ENCODE data around the gene SH2D5.
A peak's percentile ranks its signal among the peaks of the same experiment; 100 is the strongest.

SH2D5 gene

DNA sequence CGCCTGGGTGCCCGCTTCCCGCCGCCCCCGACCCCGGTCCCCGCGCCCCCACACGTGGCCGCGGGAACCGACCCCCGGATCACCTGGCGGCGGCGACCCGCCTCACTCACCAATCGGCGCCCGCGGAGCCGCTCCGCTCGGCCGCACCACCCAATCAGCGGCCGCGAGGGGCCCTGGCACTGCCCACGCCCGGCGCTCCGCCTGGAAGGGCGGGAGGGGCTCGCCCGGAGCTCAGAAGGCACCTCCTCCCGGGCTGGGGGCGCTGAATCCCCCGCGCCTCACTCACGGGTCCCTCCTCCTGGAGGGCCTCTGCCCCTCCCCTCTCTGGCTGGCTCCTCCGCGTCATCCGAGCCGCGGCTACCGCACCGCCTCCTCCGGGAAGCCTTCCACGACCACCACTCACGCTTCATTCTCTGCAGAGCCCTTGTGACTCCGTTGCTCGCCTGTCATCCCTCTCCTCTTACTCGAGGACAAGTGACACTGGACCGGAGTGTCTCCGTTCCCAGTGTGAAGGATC, 374 bp downstream of the SH2D5 start (continued):
- TF ChIP-seq, protein P1, sequence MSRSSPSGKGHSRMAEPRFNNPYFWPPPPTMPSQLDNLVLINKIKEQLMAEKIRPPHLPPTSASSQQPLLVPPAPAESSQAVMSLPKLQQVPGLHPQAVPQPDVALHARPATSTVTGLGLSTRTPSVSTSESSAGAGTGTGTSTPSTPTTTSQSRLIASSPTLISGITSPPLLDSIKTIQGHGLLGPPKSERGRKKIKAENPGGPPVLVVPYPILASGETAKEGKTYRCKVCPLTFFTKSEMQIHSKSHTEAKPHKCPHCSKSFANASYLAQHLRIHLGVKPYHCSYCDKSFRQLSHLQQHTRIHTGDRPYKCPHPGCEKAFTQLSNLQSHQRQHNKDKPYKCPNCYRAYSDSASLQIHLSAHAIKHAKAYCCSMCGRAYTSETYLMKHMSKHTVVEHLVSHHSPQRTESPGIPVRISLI (tag by site-specific recombination; IDR thresholded peaks at IDR 0.05), result no peak
- TF ChIP-seq OVOL3 (tag by site-specific recombination; IDR thresholded peaks at IDR 0.05), result no peak
- no peak for TF ChIP-seq ZNF211 (tag by site-specific recombination; IDR thresholded peaks at IDR 0.05; ENCODE audit: low read depth)
- no peak for TF ChIP-seq MZF1 (tag by site-specific recombination; IDR thresholded peaks at IDR 0.05; ENCODE audit: borderline replicate concordance)
- TF ChIP-seq, protein P2, sequence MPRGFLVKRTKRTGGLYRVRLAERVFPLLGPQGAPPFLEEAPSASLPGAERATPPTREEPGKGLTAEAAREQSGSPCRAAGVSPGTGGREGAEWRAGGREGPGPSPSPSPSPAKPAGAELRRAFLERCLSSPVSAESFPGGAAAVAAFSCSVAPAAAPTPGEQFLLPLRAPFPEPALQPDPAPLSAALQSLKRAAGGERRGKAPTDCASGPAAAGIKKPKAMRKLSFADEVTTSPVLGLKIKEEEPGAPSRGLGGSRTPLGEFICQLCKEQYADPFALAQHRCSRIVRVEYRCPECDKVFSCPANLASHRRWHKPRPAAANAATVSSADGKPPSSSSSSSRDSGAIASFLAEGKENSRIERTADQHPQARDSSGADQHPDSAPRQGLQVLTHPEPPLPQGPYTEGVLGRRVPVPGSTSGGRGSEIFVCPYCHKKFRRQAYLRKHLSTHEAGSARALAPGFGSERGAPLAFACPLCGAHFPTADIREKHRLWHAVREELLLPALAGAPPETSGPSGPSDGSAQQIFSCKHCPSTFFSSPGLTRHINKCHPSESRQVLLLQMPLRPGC (tag by site-specific recombination; IDR thresholded peaks at IDR 0.05), result 0 out of 2 replicates have a peak, but pooled peaks have one; percentile 36
- TF ChIP-seq ZNF10 (tag by site-specific recombination; IDR thresholded peaks at IDR 0.05), result no peak
- TF ChIP-seq ZNF214 (tag by site-specific recombination; IDR thresholded peaks at IDR 0.05; ENCODE audit: borderline replicate concordance), result no peak
- no peak for TF ChIP-seq ZFP41 (tag by site-specific recombination; IDR thresholded peaks at IDR 0.05; ENCODE audit: borderline replicate concordance)
- TF ChIP-seq ZNF473 (tag by site-specific recombination; IDR thresholded peaks at IDR 0.05), result no peak
- no peak for TF ChIP-seq ZNF426 (tag by site-specific recombination; IDR thresholded peaks at IDR 0.05)
- peak; percentile 12; the same call in 1 of the 2 replicates for TF ChIP-seq ZXDB (tag by site-specific recombination; IDR thresholded peaks at IDR 0.05)
- 0 out of 2 replicates have a peak, but pooled peaks have one; percentile 34 for TF ChIP-seq ZSCAN30 (tag by site-specific recombination; IDR thresholded peaks at IDR 0.05)
- no peak for TF ChIP-seq HOXD13 (CRISPR knock-in tag; IDR thresholded peaks at IDR 0.05; ENCODE audit: borderline replicate concordance)
- TF ChIP-seq, protein P3, sequence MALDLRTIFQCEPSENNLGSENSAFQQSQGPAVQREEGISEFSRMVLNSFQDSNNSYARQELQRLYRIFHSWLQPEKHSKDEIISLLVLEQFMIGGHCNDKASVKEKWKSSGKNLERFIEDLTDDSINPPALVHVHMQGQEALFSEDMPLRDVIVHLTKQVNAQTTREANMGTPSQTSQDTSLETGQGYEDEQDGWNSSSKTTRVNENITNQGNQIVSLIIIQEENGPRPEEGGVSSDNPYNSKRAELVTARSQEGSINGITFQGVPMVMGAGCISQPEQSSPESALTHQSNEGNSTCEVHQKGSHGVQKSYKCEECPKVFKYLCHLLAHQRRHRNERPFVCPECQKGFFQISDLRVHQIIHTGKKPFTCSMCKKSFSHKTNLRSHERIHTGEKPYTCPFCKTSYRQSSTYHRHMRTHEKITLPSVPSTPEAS (tag by site-specific recombination; IDR thresholded peaks at IDR 0.05), result no peak; the same call in 1 of the 2 replicates
- no peak for TF ChIP-seq YY1 (tag by site-specific recombination; IDR thresholded peaks at IDR 0.05)
- no peak for TF ChIP-seq ZNF776 (tag by site-specific recombination; IDR thresholded peaks at IDR 0.05; ENCODE audit: borderline replicate concordance)
- TF ChIP-seq, protein P4, sequence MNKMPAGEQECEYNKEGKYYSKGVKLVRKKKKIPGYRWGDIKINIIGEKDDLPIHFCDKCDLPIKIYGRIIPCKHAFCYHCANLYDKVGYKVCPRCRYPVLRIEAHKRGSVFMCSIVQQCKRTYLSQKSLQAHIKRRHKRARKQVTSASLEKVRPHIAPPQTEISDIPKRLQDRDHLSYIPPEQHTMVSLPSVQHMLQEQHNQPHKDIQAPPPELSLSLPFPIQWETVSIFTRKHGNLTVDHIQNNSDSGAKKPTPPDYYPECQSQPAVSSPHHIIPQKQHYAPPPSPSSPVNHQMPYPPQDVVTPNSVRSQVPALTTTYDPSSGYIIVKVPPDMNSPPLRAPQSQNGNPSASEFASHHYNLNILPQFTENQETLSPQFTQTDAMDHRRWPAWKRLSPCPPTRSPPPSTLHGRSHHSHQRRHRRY (tag by site-specific recombination; IDR thresholded peaks at IDR 0.05), result no peak
- TF ChIP-seq, protein P5, sequence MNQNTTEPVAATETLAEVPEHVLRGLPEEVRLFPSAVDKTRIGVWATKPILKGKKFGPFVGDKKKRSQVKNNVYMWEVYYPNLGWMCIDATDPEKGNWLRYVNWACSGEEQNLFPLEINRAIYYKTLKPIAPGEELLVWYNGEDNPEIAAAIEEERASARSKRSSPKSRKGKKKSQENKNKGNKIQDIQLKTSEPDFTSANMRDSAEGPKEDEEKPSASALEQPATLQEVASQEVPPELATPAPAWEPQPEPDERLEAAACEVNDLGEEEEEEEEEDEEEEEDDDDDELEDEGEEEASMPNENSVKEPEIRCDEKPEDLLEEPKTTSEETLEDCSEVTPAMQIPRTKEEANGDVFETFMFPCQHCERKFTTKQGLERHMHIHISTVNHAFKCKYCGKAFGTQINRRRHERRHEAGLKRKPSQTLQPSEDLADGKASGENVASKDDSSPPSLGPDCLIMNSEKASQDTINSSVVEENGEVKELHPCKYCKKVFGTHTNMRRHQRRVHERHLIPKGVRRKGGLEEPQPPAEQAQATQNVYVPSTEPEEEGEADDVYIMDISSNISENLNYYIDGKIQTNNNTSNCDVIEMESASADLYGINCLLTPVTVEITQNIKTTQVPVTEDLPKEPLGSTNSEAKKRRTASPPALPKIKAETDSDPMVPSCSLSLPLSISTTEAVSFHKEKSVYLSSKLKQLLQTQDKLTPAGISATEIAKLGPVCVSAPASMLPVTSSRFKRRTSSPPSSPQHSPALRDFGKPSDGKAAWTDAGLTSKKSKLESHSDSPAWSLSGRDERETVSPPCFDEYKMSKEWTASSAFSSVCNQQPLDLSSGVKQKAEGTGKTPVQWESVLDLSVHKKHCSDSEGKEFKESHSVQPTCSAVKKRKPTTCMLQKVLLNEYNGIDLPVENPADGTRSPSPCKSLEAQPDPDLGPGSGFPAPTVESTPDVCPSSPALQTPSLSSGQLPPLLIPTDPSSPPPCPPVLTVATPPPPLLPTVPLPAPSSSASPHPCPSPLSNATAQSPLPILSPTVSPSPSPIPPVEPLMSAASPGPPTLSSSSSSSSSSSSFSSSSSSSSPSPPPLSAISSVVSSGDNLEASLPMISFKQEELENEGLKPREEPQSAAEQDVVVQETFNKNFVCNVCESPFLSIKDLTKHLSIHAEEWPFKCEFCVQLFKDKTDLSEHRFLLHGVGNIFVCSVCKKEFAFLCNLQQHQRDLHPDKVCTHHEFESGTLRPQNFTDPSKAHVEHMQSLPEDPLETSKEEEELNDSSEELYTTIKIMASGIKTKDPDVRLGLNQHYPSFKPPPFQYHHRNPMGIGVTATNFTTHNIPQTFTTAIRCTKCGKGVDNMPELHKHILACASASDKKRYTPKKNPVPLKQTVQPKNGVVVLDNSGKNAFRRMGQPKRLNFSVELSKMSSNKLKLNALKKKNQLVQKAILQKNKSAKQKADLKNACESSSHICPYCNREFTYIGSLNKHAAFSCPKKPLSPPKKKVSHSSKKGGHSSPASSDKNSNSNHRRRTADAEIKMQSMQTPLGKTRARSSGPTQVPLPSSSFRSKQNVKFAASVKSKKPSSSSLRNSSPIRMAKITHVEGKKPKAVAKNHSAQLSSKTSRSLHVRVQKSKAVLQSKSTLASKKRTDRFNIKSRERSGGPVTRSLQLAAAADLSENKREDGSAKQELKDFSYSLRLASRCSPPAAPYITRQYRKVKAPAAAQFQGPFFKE (tag by site-specific recombination; IDR thresholded peaks at IDR 0.05; ENCODE audit: borderline replicate concordance), result no peak
- peak; percentile 86 for TF ChIP-seq ZNF24 (tag by site-specific recombination; IDR thresholded peaks at IDR 0.05)
- TF ChIP-seq, protein P6, sequence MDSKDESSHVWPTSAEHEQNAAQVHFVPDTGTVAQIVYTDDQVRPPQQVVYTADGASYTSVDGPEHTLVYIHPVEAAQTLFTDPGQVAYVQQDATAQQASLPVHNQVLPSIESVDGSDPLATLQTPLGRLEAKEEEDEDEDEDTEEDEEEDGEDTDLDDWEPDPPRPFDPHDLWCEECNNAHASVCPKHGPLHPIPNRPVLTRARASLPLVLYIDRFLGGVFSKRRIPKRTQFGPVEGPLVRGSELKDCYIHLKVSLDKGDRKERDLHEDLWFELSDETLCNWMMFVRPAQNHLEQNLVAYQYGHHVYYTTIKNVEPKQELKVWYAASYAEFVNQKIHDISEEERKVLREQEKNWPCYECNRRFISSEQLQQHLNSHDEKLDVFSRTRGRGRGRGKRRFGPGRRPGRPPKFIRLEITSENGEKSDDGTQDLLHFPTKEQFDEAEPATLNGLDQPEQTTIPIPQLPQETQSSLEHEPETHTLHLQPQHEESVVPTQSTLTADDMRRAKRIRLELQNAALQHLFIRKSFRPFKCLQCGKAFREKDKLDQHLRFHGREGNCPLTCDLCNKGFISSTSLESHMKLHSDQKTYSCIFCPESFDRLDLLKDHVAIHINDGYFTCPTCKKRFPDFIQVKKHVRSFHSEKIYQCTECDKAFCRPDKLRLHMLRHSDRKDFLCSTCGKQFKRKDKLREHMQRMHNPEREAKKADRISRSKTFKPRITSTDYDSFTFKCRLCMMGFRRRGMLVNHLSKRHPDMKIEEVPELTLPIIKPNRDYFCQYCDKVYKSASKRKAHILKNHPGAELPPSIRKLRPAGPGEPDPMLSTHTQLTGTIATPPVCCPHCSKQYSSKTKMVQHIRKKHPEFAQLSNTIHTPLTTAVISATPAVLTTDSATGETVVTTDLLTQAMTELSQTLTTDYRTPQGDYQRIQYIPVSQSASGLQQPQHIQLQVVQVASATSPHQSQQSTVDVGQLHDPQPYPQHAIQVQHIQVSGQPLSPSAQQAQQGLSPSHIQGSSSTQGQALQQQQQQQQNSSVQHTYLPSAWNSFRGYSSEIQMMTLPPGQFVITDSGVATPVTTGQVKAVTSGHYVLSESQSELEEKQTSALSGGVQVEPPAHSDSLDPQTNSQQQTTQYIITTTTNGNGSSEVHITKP (tag by site-specific recombination; IDR thresholded peaks at IDR 0.05), result no peak
- TF ChIP-seq, protein P7, sequence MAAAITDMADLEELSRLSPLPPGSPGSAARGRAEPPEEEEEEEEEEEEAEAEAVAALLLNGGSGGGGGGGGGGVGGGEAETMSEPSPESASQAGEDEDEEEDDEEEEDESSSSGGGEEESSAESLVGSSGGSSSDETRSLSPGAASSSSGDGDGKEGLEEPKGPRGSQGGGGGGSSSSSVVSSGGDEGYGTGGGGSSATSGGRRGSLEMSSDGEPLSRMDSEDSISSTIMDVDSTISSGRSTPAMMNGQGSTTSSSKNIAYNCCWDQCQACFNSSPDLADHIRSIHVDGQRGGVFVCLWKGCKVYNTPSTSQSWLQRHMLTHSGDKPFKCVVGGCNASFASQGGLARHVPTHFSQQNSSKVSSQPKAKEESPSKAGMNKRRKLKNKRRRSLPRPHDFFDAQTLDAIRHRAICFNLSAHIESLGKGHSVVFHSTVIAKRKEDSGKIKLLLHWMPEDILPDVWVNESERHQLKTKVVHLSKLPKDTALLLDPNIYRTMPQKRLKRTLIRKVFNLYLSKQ (tag by site-specific recombination; IDR thresholded peaks at IDR 0.05; ENCODE audit: borderline replicate concordance), result no peak
- no peak for TF ChIP-seq ZNF626 (tag by site-specific recombination; IDR thresholded peaks at IDR 0.05)
- no peak for TF ChIP-seq ZNF654 (tag by site-specific recombination; IDR thresholded peaks at IDR 0.05; ENCODE audit: low read depth)
